IPS-18c (cell line): ENCODE measurements around the gene PROSER3.
A peak's percentile ranks its signal among the peaks of the same experiment; 100 is the strongest.

Experiments
- H3K4me3 ChIP-seq: 2 replicates; pipeline ENCODE4 v1.7.0; 2013; ENCODE audit warnings: low read depth, mild to moderate bottlenecking, low read length, moderate library complexity; ENCODE audit not compliant: insufficient read depth
- H3K9me3 ChIP-seq: one replicate; pipeline ENCODE4 v1.6.1; 2013; ENCODE audit warnings: mild to moderate bottlenecking, low read length, moderate library complexity; ENCODE audit not compliant: control insufficient read depth, insufficient read depth

PROSER3 gene

GRCh38 chr19:35779033-35779432, 21.1 kb downstream of the PROSER3 start:
- no peaks in the 10 kb centered on the region for H3K9me3 ChIP-seq
- H3K4me3 ChIP-seq = no peak overlapping the region

DNA sequence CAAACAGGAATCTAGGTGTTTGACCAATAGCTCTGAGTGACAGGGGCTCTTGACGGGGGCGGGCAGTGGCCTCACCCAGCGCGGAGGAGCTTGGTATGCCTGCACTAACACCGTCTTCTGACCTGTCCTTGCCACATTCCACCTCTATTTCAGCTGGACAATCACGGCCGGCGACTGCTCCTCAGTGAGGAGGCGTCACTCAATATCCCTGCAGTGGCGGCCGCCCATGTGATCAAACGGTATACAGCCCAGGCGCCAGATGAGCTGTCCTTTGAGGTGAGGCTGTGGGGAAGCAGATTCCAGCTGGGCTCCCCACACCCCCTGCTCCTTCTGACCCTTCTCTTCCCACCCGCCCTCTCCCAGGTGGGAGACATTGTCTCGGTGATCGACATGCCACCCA, 22.1 kb downstream of the PROSER3 start:
- Histone ChIP-seq H3K9me3 (no peaks in the 10 kb centered on the region), H3K4me3 (no peak overlapping the region)

DNA sequence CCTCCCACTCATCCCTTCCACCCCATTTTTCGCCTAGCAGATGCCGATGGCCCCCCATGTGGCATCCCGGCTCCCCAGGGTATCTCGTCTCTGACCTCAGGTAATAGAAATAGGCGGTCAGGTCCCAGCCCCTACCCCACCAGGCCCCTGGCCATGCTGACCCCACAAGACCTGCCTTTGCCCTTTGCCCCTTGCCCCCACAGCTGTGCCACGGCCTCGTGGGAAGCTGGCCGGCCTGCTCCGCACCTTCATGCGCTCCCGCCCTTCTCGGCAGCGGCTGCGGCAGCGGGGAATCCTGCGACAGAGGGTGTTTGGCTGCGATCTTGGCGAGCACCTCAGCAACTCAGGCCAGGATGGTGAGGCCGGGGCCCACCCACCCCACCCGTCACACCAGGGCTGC, 22.7 kb downstream of the PROSER3 start:
- Histone ChIP-seq H3K9me3 (no peaks in the 10 kb centered on the region), H3K4me3 (no peak overlapping the region)

DNA sequence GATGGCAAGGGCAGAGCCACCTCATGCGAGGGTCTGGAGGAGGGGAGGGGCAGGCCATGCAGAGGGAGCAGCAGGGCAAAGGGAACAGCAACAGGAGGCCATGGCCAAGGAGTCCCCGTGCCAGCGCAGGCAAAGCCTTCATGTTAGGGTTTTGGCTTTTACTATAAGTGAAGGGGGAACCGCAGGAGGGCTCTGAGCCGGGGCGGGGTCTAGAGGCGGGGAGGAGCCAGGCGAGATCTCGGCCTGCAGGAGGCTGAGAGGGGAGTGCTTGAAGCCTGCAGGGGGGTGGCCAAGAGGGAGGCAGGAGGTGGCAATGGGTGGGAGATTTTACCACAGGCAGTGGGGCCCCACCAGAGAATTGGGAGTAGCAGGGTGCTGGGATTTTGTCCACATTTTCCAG, 23.7 kb downstream of the PROSER3 start:
- no peaks in the 10 kb centered on the region for H3K9me3 ChIP-seq
- H3K4me3 ChIP-seq = no peak overlapping the region

- no peak overlapping the region for H3K4me3 ChIP-seq
- no peaks in the 10 kb centered on the region for H3K9me3 ChIP-seq
These were observed 24.6 kb downstream of the PROSER3 start for GRCh38 chr19:35782589-35782988.

GRCh38 chr19:35783469-35784434, 25.8 kb downstream of the PROSER3 start:
- peak overlapping the region; percentile 53 for H3K4me3 ChIP-seq

DNA sequence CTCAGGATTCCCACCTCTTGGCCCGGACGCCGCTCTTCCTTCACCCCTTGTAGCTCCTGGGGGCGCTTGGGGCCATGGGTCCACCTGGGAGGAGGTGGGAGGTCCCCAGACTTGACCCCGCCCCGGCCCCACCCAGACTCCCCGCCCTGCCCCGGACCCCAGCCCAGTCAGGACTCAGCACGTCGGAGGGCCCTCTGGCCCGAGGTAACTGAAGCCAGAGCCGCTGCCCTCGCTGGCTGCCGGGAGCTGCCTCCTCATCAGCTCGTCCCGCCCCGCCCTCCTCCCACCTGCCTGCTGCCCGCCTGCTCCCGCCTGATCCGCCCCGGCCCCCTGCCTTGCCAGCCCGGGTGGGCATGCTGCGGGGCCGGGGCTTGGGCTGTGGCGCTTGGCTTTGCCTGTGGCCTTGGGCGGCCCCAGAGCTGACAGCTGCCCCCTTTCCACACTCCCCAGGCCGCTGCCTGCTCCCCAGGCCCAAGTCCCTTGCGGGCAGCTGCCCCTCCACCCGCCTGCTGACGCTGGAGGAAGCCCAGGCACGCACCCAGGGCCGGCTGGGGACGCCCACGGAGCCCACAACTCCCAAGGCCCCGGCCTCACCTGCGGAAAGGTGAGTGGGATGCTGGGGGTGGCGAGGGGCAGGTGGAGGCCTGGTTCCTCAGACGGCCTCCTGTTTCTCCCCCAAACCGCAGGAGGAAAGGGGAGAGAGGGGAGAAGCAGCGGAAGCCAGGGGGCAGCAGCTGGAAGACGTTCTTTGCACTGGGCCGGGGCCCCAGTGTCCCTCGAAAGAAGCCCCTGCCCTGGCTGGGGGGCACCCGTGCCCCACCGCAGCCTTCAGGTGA, 26.7 kb downstream of the PROSER3 start:
- H3K4me3 ChIP-seq = peak overlapping the region; percentile 62

More at GRCh38 chr19:35783469-35784434, 25.8 kb downstream of the PROSER3 start:
- H3K9me3 ChIP-seq = no peaks in the 10 kb centered on the region

GRCh38 chr19:35785339-35785627, 27.3 kb downstream of the PROSER3 start:
- H3K9me3 ChIP-seq = no peaks in the 10 kb centered on the region
- H3K4me3 ChIP-seq = peak overlapping the region; percentile 62

More for the DNA sequence above, 26.7 kb downstream of the PROSER3 start:
- no peaks in the 10 kb centered on the region for H3K9me3 ChIP-seq

GRCh38 chr19:35786299-35787160, 28.6 kb downstream of the PROSER3 start:
- Histone ChIP-seq H3K4me3 (no peak overlapping the region), H3K9me3 (no peaks in the 10 kb centered on the region)

GRCh38 chr19:35787227-35787799, 29.3 kb downstream of the PROSER3 start:
- no peaks in the 10 kb centered on the region for H3K9me3 ChIP-seq
- H3K4me3 ChIP-seq = no peak overlapping the region

DNA sequence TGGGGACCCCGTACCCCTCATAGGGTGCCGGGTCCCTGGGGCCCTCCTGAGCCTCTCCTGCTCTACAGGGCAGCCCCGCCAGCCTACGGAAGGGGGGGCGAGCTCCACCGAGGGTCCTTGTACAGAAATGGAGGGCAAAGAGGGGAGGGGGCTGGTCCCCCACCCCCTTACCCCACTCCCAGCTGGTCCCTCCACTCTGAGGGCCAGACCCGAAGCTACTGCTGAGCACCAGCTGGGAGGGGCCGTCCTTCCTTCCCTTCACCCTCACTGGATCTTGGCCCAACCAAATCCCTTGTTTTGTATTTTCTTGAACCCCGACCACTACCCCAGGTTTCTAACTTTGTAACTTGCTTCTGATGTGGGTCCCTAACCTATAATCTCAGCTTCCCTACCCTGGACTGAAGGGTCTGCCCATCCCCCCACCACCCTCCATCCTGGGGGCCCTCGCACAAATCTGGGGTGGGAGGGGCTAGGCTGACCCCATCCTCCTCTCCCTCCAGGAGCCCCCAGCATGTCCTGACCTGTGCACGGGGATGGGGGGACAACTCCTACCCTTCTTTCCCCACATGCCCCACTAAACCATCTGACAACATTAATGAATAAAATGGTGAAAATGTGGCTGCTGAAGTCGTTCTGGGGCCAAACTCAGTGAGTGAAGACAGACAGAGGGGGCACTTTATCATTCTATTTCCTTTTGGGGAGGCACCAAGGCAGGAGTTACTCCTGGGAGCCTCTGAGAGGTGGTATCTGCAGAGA, 30.4 kb downstream of the PROSER3 start:
- no peaks in the 10 kb centered on the region for H3K9me3 ChIP-seq
- H3K4me3 ChIP-seq = no peak overlapping the region

DNA sequence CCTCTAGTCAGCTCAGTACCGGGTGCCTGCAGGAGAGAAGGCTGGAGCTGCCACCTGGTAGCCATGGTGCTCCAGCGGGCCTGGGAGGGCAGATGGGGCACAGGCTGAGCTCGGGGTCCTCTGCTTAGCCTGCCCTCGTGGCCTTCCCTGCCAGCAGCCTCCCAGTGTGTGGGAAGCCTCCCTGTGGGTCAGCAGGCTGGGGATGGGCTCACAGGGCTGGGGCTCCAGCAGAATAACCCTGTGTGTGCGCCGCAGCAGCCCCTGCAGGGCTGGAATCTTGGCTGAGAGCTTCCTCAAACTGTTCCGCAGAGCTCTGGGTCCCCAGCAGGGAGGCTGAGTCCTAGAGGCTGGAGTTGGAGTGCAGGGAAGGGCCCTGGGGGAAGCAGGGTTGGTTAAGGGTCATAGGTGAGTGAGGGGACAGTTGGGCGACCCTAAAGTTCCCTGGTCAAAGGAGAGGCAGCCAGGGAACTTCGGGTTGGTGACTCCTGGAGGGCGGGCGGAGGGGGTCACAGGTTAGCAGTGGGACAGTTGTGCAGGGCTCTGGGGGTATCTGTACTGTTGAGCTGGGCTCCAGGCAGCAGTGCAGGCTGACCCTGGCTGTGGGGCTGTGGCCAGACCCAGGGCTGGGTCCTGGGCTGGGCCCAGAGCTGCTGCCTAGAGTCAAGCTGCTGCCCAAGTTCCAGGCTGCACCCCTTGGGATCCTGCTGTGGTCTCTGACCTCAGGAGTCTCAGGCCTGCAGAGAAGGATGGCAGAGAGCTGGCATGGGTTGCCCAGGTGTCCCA, 31.4 kb downstream of the PROSER3 start:
- Histone ChIP-seq H3K9me3 (no peaks in the 10 kb centered on the region), H3K4me3 (no peak overlapping the region)

GRCh38 chr19:35789978-35790944, 32.3 kb downstream of the PROSER3 start:
- H3K4me3 ChIP-seq = no peak overlapping the region
- H3K9me3 ChIP-seq = no peaks in the 10 kb centered on the region

DNA sequence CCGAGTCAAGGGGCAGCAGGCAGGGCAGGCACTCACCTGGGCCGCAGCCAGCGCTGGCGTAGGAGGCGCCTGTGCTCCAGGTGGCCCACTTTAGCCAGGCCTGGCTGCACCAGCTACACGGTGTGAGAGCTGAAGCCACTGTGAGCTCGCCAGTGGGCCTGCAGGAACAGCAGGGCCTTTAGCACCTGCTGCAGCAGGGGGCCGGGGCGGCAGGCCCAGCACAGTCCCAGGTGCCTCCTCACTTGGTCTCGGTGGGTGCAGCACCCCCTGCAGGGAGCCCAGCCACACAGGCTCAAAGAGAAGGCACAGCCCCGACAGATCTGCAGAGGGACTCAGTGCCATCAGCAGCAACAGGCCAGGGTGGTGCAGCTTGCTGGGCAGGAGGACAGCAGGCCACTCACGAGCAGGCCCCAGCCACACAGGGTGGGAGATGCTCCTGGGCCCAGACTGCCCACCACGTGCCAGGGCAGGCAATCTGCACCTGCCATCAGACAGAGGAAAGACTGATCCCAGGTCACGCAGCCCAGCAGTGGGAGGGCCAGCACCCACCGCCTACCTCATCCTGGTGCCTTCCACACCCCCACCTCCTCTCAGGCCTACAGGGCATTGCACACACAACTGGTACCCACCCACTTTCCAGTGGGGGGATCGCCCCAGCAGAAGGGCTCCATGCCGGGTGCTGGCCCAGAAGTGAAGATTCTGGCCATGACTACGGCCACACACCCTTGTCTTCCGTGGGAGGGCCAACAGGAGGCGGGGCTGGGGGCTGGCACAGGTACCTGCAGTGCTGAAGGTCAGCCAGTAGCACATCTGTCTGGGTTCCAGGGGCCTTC, 33.2 kb downstream of the PROSER3 start:
- H3K9me3 ChIP-seq = no peaks in the 10 kb centered on the region
- H3K4me3 ChIP-seq = no peak overlapping the region
